ENCODE results near the gene UTS2R.
"Not testable (repeated sequence)": the region's sequence is repeated elsewhere in the genome, so short reads cannot be mapped to it uniquely, and the experiment has no call there.

Gene UTS2R

GRCh38 chr17:82375359-82376041 is 3.9 kb downstream of the UTS2R start:
- DNase-seq (ENCODE audit: low read depth), result no peak

GRCh38 chr17:82376042-82376730 is 4.6 kb downstream of the UTS2R start:
- DNase-seq (ENCODE audit: low read depth), result no peak

DNA sequence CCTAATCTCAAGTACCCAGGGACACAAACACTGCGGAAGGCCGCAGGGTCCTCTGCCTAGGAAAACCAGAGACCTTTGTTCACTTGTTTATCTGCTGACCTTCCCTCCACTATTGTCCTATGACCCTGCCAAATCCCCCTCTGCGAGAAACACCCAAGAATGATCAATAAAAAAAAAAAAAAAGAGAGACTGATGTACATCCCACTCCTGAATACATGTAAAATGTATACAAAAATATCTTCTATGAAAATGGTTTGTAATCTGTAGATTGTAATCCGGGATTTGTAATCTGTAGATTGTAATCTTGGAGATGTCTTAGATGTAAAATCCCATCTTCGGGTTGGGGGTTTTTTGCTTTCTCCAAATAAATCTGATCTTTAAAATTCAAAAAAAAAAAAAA is 5.7 kb downstream of the UTS2R start:
- not testable (repeated sequence) for DNase-seq (ENCODE audit: low read depth)

DNA sequence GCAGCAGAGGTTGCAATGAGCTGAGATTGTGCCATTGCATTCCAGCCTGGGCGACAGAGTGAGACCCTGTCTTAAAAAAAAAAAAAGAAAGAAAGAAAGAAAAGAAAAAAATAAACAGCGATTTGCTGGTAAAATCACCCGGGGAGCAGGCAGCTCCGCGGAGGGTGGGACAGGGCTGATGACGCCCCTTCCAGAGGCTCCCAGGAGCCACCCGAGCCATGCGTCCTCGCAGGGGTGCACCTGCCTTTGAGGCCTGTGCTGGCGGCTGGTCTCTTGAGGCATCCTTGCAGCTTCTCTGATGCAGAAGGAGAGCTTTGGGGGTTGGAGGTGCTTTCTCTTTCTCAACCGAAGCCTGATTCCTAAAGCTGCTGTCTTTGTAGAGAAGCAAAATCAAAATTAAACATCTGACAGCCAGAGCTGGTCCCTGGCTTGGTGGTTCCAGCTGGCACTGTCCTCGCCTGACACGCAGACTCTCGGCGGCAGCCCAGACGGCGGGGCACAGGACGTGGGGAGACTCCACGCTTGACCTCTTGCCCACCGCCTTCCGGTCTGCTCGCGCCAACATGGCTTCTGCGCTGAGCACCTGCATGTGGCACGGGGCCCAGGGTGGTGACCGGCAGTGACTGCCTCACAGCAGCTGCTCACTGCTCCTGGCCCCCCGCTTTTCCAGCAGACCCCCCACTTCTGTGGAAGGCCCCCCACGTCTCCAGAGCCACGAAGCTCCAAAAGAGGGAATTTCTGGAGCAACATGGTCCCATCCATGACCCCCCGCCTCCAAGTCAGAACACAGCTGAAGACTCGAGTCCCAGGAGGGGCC is 6.6 kb downstream of the UTS2R start:
- no peak for DNase-seq (ENCODE audit: low read depth)

DNA sequence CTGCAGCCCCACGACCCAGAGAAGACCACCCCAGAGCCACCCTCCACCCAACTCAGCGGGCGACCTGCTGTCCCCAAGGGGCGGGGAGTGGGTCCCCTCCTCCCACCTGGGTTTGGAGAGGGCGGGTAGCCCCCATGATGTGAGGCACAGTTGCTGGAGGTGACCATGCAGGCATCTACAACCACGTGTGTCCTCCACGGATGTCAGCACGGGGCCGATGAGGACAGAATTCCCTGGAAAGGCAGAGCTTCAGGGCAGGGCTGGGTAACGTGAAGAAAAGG is 7.1 kb downstream of the UTS2R start:
- no peak for DNase-seq (ENCODE audit: low read depth)

- DNase-seq (ENCODE audit: low read depth), result no peak
These were observed 9.5 kb downstream of the UTS2R start for GRCh38 chr17:82380860-82381702.

DNA sequence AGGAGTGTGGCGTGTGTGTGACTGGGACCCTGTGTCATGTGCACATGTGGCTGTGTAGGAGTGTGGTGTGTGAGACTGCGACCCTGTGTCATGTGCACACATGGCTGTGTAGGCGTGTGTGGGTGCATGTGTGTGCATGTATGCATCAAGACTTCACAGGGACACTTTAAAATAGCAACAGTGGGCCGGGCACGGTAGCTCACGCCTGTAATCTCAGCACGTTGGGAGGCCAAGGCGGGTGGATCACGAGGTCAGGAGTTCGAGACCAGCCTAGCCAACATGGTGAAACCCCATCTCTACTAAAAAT is 10.1 kb downstream of the UTS2R start:
- not testable (repeated sequence) for DNase-seq (ENCODE audit: low read depth)

DNA sequence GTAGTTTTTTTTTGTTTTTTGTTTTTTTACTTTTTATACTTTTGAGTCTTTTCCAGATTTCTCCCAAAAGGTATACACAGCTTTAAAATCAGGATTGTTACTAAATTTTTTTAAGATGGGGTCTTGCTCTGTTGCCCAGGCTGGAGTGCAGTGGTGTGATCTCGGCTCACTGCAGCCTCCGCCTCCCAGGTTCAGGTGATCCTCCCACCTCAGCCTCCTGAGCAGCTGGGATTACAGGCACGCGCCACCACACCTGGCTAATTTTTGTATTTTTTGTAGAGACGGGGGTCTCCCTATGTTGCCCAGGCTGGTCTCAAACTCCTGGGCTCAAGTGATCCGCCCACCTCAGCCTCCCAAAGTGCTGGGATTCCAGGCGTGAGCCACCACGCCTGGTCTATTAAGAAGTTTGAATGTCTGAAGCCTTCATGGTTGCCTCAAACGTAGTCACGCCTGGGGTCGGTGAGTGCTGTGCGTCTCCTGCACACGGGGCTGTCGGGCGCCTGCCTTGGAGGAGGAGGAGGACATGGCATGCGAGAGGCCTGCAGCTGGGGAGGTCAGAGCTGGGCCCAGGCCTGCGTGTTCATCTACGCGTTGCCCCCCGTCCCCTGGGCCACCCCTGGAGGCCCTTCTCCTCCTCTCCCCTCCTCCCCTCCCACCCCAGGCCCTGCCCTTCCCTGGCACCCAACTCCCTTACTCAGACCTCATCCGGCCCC is 10.8 kb downstream of the UTS2R start:
- DNase-seq (ENCODE audit: low read depth), result not testable (repeated sequence)

DNA sequence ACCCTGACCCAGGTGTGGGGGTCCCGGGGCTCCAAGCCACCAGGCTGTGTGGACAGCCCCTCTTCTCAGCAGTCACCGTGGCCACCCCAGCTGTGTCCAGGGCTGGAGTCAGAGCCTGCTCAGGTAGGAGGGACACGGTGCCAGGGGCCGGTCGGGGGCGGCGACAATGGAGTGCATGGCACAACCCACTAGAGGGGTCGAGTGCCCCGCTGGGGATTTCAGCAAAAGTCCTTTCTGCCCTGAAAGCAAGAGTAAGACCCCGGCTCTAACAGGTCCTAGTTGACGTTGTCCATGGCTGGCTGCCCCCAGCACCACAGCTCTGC is 11.3 kb downstream of the UTS2R start:
- no peak for DNase-seq (ENCODE audit: low read depth)

DNA sequence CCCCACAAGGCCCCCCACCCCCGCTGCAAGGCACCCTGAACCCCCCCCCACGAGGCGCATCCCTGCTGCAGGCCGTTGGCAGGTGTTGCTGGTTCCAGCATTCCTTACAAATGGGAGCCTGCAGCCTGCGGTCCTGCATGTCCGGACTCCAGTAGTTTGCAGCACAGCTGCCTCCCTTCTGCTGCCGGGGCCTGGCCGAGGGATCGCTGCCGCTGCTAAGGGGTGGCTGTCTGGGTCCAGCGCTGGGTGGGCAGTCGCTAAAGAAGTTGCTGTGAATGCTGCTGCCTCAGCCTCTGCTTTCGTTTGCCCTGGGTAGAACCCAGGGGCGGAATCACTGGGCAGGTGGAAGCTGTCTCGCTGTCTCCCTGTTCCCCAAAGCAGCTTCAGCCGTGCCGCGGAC is 11.8 kb downstream of the UTS2R start:
- no peak for DNase-seq (ENCODE audit: low read depth)

GRCh38 chr17:82384051-82384729 is 12.6 kb downstream of the UTS2R start:
- DNase-seq (ENCODE audit: low read depth), result no peak

DNA sequence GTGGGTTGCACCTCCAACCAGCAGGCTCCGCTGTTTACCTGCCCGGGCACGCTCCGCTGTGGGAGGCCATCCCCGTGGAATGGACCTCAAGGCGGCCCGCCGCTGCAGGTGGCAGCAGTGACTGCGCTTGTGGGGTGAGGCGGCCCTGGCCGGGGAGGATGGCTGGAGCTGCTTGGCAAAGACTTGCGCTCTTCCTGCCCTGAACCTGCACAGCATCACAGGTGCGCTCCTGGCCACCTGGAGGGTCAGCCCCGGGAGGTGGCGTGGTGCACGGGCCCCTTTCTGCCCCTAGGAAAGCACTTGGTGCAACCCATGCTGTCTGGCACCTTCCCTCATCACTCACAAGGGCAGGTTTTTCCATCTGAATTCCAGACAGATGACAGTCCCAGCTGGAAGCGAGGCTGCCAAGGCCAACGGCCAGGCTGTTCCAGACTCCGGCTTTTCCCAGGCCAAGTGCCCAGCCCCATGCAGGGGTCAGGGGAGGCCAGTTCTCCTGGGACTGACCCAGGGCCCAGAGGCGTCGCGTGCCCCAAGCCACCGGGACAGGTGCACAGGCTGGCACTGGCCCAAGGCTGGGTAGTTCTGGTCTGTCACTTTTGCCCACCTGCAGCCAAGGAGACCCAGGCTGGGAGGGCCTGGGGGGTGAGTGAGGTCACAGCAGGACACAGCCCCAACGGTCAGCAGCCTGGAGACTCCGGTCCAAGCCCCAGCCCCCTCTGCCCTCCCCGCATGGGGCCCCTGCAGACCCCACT is 13.3 kb downstream of the UTS2R start:
- no peak for DNase-seq (ENCODE audit: low read depth)

- no peak for DNase-seq (ENCODE audit: low read depth)
These were observed 14.1 kb downstream of the UTS2R start for GRCh38 chr17:82385559-82386254.

GRCh38 chr17:82386255-82386831 is 14.8 kb downstream of the UTS2R start:
- DNase-seq (ENCODE audit: low read depth), result no peak

DNA sequence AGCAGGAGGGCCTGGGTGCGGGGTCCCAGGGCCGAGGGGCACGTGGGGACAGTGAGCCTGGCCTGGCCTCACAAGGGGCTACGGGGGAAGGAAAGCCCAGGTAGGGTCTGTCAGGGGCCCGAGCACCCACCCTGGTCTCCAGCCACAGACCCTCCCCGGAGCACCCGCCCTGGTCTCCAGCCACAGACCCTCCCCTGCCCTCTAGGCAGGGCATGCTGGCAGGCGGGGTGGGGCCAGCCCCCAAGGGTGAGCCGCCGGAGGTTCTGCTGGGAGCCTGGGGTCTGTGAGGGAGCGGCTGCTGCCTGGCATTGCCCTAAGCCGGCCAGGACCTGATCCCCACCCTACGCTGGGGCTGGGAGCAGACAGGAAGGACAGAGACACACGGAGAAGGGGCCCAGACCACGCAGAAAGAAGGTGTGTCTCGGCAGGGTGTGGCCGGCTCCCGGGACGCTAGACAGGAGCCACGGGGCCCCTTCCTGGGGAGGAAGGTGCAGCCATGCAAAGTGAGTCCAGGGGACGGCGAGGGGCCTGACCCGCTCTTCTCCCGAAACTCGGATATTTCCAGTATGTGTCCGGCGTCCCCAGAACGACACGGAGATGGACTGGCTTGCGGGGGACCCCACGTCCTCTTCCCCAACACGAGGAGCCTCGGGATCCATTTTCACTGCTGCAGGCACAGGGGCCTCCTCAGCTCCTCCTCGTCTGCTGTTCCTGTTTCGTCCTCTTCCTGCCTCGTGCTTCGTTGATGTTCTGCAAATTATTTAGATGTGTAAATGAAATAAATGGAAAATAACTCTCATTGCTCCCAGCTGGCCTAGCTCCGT is 15.5 kb downstream of the UTS2R start:
- DNase-seq (ENCODE audit: low read depth), result no peak

- DNase-seq (ENCODE audit: low read depth), result no peak
These were observed 16.1 kb downstream of the UTS2R start for GRCh38 chr17:82387705-82388106.

GRCh38 chr17:82388223-82388921 is 16.8 kb downstream of the UTS2R start:
- no peak for DNase-seq (ENCODE audit: low read depth)

DNA sequence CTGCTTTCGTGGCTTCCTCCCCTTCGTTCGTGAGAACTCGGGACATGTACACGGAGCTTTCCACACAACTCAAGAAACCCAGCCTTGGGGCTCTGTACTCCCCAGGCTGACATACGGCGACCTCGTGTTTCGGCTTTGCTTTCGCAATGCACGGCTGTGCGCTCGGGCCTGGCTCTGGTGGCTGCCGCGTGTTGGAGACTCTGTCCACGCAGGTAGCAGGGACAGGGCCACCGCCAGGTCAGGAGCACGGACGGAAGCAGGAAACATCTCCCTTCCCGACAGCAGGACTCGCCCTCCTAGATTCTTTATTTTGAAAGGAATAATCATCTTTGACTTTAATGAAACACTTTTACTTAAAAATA is 17.3 kb downstream of the UTS2R start:
- no peak for DNase-seq (ENCODE audit: low read depth)

All from GM04504 (cell line).